DND-41 (cell line): ENCODE results near the gene KLRF1.

Experiments used
- ATAC-seq: fragments of 200-7000 bp; cut with Tn5 transposase; 3 replicates; pipeline ENCODE4 v1.9.1; 2021; ENCODE audit warnings: low read depth; ENCODE audit not compliant: insufficient read depth
- DNase-seq: peaks from one replicate; pipeline ENCODE4 v3.0.0-alpha.2; 2020
- H2AFZ ChIP-seq: 2 replicates; pipeline ENCODE4 v1.6.0; 2012; ENCODE audit warnings: low read depth, low read length
- H3K27ac ChIP-seq: 2 replicates; pipeline ENCODE4 v1.5.1; 2012; ENCODE audit warnings: low read length, inconsistent platforms
- H3K27me3 ChIP-seq: fragments of 200-600 bp; sonication (generic); 2 replicates; pipeline ENCODE4 v1.6.0; 2012; ENCODE audit warnings: low read length, mild to moderate bottlenecking, inconsistent platforms; ENCODE audit not compliant: insufficient read depth, poor library complexity
- H3K36me3 ChIP-seq: 2 replicates; pipeline ENCODE4 v1.5.1; 2012; ENCODE audit warnings: low read length, inconsistent platforms; ENCODE audit not compliant: insufficient read depth
- H3K4me1 ChIP-seq: 2 replicates; pipeline ENCODE4 v1.5.1; 2012; ENCODE audit warnings: mild to moderate bottlenecking, low read length; ENCODE audit not compliant: insufficient read depth
- H3K4me2 ChIP-seq: 2 replicates; pipeline ENCODE4 v1.6.0; 2012; ENCODE audit warnings: mild to moderate bottlenecking, moderate library complexity, low read length, inconsistent platforms; ENCODE audit not compliant: insufficient read depth
- H3K4me3 ChIP-seq, 2 experiments: fragments of 200-600 bp in 1 of 2; shearing (Covaris generic) in 1 of 2; 2 replicates each; pipeline ENCODE4 v1.5.1; 2012 to 2016; ENCODE audit warnings: inconsistent platforms in 2 of 2, low read length in 2 of 2, mild to moderate bottlenecking in 2 of 2, low read depth in 1 of 2, moderate library complexity in 1 of 2
- H3K79me2 ChIP-seq: 2 replicates; pipeline ENCODE4 v1.6.0; 2012; ENCODE audit warnings: low read length, inconsistent platforms; ENCODE audit not compliant: insufficient read depth
- H3K9ac ChIP-seq: 2 replicates; pipeline ENCODE4 v1.6.0; 2012; ENCODE audit warnings: low read depth, mild to moderate bottlenecking, inconsistent platforms, low read length, moderate library complexity
- H3K9me3 ChIP-seq: 2 replicates; pipeline ENCODE4 v1.5.1; 2012; ENCODE audit warnings: low read length, moderate library complexity, mild to moderate bottlenecking, inconsistent platforms; ENCODE audit not compliant: insufficient read depth, severe bottlenecking
- H4K20me1 ChIP-seq: 2 replicates; pipeline ENCODE4 v1.6.0; 2012; ENCODE audit warnings: low read length; ENCODE audit not compliant: insufficient read depth
- CTCF ChIP-seq: IDR thresholded peaks from 2 replicates; pipeline ENCODE4 v1.5.1; 2012; ENCODE audit warnings: borderline replicate concordance, low read length, moderate library complexity, mild to moderate bottlenecking; ENCODE audit not compliant: poor library complexity, severe bottlenecking; ENCODE audit errors: extremely low read depth
- EZH2 ChIP-seq: IDR thresholded peaks from 3 replicates; pipeline ENCODE4 v1.6.1; 2012; ENCODE audit warnings: borderline replicate concordance, low read depth, mild to moderate bottlenecking, moderate library complexity, low read length, inconsistent platforms; ENCODE audit not compliant: severe bottlenecking

Gene KLRF1

GRCh38 chr12:9869307-9870161, 42.3 kb downstream of the KLRF1 start, which contains the start of gene CLEC2B:
Gene CLEC2B, minus strand, starts transcription at chr12:9869354.
- Histone ChIP-seq H4K20me1 (no peaks in the 10 kb centered on the region), H3K4me1 (peaks cover 27% of the 10 kb centered on the region), H3K79me2 (peaks cover 51% of the 10 kb centered on the region), H3K9ac (peak within 1 kb of the TSS; percentile 67), H3K4me2 (peak within 1 kb of the TSS; percentile 69), H3K36me3 (no peaks in the 10 kb centered on the region), H3K27me3 (no peaks in the 10 kb centered on the region), H2AFZ (peak within 1 kb of the TSS; percentile 78), H3K27ac (peak within 1 kb of the TSS; percentile 98), H3K9me3 (no peaks in the 10 kb centered on the region), H3K4me3 (peak within 1 kb of the TSS; percentile 47 to 57)
- TF ChIP-seq EZH2, result no peak
- no peak for TF ChIP-seq CTCF
- DNase-seq (peak; percentile 43), ATAC-seq (peak; percentile 66)

- Histone ChIP-seq H3K79me2 (peaks cover 43% of the 10 kb centered on the region), H3K4me3 (peak overlapping the region; percentile 47 to 57; a peak in 3 of 4 replicates), H3K9me3 (no peaks in the 10 kb centered on the region), H4K20me1 (no peaks in the 10 kb centered on the region), H3K9ac (peak overlapping the region; percentile 67), H3K27me3 (no peaks in the 10 kb centered on the region), H3K27ac (peak overlapping the region; percentile 98), H3K4me2 (peak overlapping the region; percentile 69), H3K36me3 (no peaks in the 10 kb centered on the region), H2AFZ (peak overlapping the region; percentile 78), H3K4me1 (peaks cover 21% of the 10 kb centered on the region)
- ATAC-seq (no peak), DNase-seq (peak; percentile 38)
- no peak for TF ChIP-seq CTCF
- no peak for TF ChIP-seq EZH2
Observed at GRCh38 chr12:9870286-9870866, 43.1 kb downstream of the KLRF1 start.

- peaks cover 16% of the 10 kb centered on the region for H3K4me1 ChIP-seq
- H4K20me1 ChIP-seq, result no peaks in the 10 kb centered on the region
- no peaks in the 10 kb centered on the region for H3K27me3 ChIP-seq
- DNase-seq, result no peak
- no peak overlapping the region for H3K4me3 ChIP-seq
- no peak for ATAC-seq
- H3K4me2 ChIP-seq, result no peak overlapping the region
- H3K79me2 ChIP-seq, result peaks cover 25% of the 10 kb centered on the region
- no peaks in the 10 kb centered on the region for H3K36me3 ChIP-seq
- no peak overlapping the region for H3K9ac ChIP-seq
- no peak overlapping the region for H3K27ac ChIP-seq
- H2AFZ ChIP-seq, result no peak overlapping the region
- no peaks in the 10 kb centered on the region for H3K9me3 ChIP-seq
- TF ChIP-seq EZH2, result no peak
- no peak for TF ChIP-seq CTCF
Observed at GRCh38 chr12:9872162-9872561, 44.9 kb downstream of the KLRF1 start.
